Trophoblast cell (in vitro differentiated cells and primary cell): ENCODE measurements around the gene APBA2.

Experiments
- DNase-seq, 2 donors: peaks; one replicate each; pipeline ENCODE4 v3.0.0-alpha.2; 2016
- H2AFZ ChIP-seq: 2 replicates; pipeline ENCODE4 v1.6.1; 2013; ENCODE audit warnings: low read length, moderate library complexity, mild to moderate bottlenecking; ENCODE audit not compliant: insufficient read depth, poor library complexity
- H2AK5ac ChIP-seq: 2 replicates; pipeline ENCODE4 v1.6.1; 2013; ENCODE audit warnings: mild to moderate bottlenecking, low read length
- H2BK120ac ChIP-seq: 2 replicates; pipeline ENCODE4 v1.6.1; 2013; ENCODE audit warnings: low read length, mild to moderate bottlenecking, moderate library complexity; ENCODE audit not compliant: insufficient read depth, poor library complexity
- H2BK12ac ChIP-seq: 2 replicates; pipeline ENCODE4 v1.6.1; 2013; ENCODE audit warnings: mild to moderate bottlenecking, low read length, moderate library complexity
- H2BK5ac ChIP-seq: 2 replicates; pipeline ENCODE4 v1.6.1; 2013; ENCODE audit warnings: low read length, low read depth, moderate library complexity, mild to moderate bottlenecking; ENCODE audit not compliant: poor library complexity
- H3K14ac ChIP-seq: 2 replicates; pipeline ENCODE4 v1.6.1; 2013; ENCODE audit warnings: mild to moderate bottlenecking, low read length
- H3K18ac ChIP-seq: 2 replicates; pipeline ENCODE4 v1.6.1; 2013; ENCODE audit warnings: mild to moderate bottlenecking, low read length
- H3K23ac ChIP-seq: 2 replicates; pipeline ENCODE4 v1.6.1; 2013; ENCODE audit warnings: low read length
- H3K27ac ChIP-seq: 2 replicates; pipeline ENCODE4 v1.5.1; 2013; ENCODE audit warnings: low read depth, mild to moderate bottlenecking, inconsistent platforms, low read length, moderate library complexity
- H3K27me3 ChIP-seq: 2 replicates; pipeline ENCODE4 v1.6.1; 2013; ENCODE audit warnings: inconsistent platforms, mild to moderate bottlenecking, low read length, moderate library complexity; ENCODE audit not compliant: insufficient read depth
- H3K36me3 ChIP-seq, 2 experiments: 1 replicate in 1 of 2; 2 replicates in 1 of 2; pipeline ENCODE4 v1.6.1; 2013; ENCODE audit warnings: low read length in 2 of 2, mild to moderate bottlenecking in 2 of 2, moderate library complexity in 1 of 2; ENCODE audit not compliant: insufficient read depth in 2 of 2, control insufficient read depth in 1 of 2
- H3K4ac ChIP-seq: 2 replicates; pipeline ENCODE4 v1.6.1; 2013; ENCODE audit warnings: low read depth, mild to moderate bottlenecking, low read length, moderate library complexity
- H3K4me1 ChIP-seq, 2 experiments: 1 replicate in 1 of 2; 2 replicates in 1 of 2; pipeline ENCODE4 v1.6.1; 2013; ENCODE audit warnings: low read length in 2 of 2, mild to moderate bottlenecking in 2 of 2, moderate library complexity in 1 of 2; ENCODE audit not compliant: insufficient read depth in 2 of 2, control insufficient read depth in 1 of 2
- H3K4me2 ChIP-seq: 2 replicates; pipeline ENCODE4 v1.6.1; 2013; ENCODE audit warnings: inconsistent platforms, mild to moderate bottlenecking, low read length, moderate library complexity
- H3K4me3 ChIP-seq: 2 replicates; pipeline ENCODE4 v1.5.1; 2013; ENCODE audit warnings: mild to moderate bottlenecking, low read depth, low read length, inconsistent platforms
- H3K79me1 ChIP-seq: one replicate; pipeline ENCODE4 v1.6.1; 2013; ENCODE audit warnings: low read length
- H3K79me2 ChIP-seq: 2 replicates; pipeline ENCODE4 v1.6.1; 2013; ENCODE audit warnings: low read length, mild to moderate bottlenecking; ENCODE audit not compliant: control insufficient read depth, insufficient read depth, poor library complexity
- H3K9ac ChIP-seq: 2 replicates; pipeline ENCODE4 v1.6.1; 2013; ENCODE audit warnings: mild to moderate bottlenecking, low read length
- H3K9me3 ChIP-seq: 2 replicates; pipeline ENCODE4 v1.6.1; 2013; ENCODE audit warnings: low read depth, mild to moderate bottlenecking, control low read depth, inconsistent platforms, low read length; ENCODE audit not compliant: insufficient read depth
- H4K12ac ChIP-seq: 2 replicates; pipeline ENCODE4 v1.6.1; 2013; ENCODE audit warnings: low read depth, mild to moderate bottlenecking, low read length, moderate library complexity
- H4K8ac ChIP-seq: 2 replicates; pipeline ENCODE4 v1.6.1; 2013; ENCODE audit warnings: low read depth, mild to moderate bottlenecking, low read length, moderate library complexity
- H4K91ac ChIP-seq: one replicate; pipeline ENCODE4 v1.6.1; 2013; ENCODE audit warnings: low read depth, mild to moderate bottlenecking, low read length, moderate library complexity
- WGBS: extraction: QIAGEN DNeasy Blood & Tissue Kit; methylation state at CpG from one replicate; pipeline ENCODE4 v1.1.7; 2013; ENCODE audit warnings: missing lambda C conversion rate; ENCODE audit not compliant: insufficient read length, insufficient coverage; ENCODE audit errors: extremely low coverage; 5-methylcytosine and 5-hydroxymethylcytosine counted together

APBA2 gene

DNA sequence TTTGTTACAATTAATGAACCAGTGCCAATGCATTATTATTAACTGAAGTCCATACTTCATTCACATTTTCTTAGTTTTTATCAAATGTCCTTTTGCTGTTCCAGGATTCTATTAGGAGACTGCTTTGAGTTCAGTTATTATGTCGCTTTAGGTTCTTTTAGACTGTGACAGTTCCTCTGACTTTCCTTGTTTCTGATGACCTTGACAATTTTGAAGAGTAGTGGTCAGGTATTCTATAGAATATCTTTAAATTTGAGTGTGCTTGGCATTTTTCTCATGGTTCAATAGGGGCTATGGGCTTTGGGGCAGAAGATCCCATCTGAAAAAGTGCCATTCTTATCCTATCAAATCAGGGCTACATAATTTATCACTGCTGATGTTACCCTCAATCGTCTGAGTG lies 126.3 kb downstream of the APBA2 start:
- H4K12ac ChIP-seq, result no peak overlapping the region
- H3K4me1 ChIP-seq, result no peaks in the 10 kb centered on the region
- H4K8ac ChIP-seq, result no peak overlapping the region
- H2BK120ac ChIP-seq, result no peak overlapping the region
- no CpG with 5 or more reads among the region's 2 CpGs for WGBS
- H3K79me2 ChIP-seq, result no peaks in the 10 kb centered on the region
- no peaks in the 10 kb centered on the region for H3K79me1 ChIP-seq
- H4K91ac ChIP-seq, result no peak overlapping the region
- H3K4ac ChIP-seq, result no peak overlapping the region
- H3K9ac ChIP-seq, result no peak overlapping the region
- no peak overlapping the region for H2BK5ac ChIP-seq
- no peak overlapping the region for H2BK12ac ChIP-seq
- no peak overlapping the region for H3K14ac ChIP-seq
- no peak overlapping the region for H3K4me3 ChIP-seq
- no peaks in the 10 kb centered on the region for H3K36me3 ChIP-seq
- H3K27me3 ChIP-seq, result no peaks in the 10 kb centered on the region
- no peaks in the 10 kb centered on the region for H3K9me3 ChIP-seq
- no peak overlapping the region for H3K18ac ChIP-seq
- no peak for DNase-seq
- no peak overlapping the region for H2AK5ac ChIP-seq
- H3K27ac ChIP-seq, result no peak overlapping the region
- no peak overlapping the region for H3K4me2 ChIP-seq
- H3K23ac ChIP-seq, result no peak overlapping the region
- H2AFZ ChIP-seq, result no peak overlapping the region

- no peak overlapping the region for H3K23ac ChIP-seq
- no peak overlapping the region for H2AK5ac ChIP-seq
- no peaks in the 10 kb centered on the region for H3K36me3 ChIP-seq
- H3K79me1 ChIP-seq, result no peaks in the 10 kb centered on the region
- H3K18ac ChIP-seq, result no peak overlapping the region
- no peaks in the 10 kb centered on the region for H3K4me1 ChIP-seq
- H2BK120ac ChIP-seq, result no peak overlapping the region
- H2BK12ac ChIP-seq, result no peak overlapping the region
- DNase-seq, result no peak
- H3K14ac ChIP-seq, result no peak overlapping the region
- H3K9ac ChIP-seq, result no peak overlapping the region
- no peaks in the 10 kb centered on the region for H3K9me3 ChIP-seq
- WGBS, result no CpG with 5 or more reads among the region's 1 CpG
- no peak overlapping the region for H2AFZ ChIP-seq
- H4K8ac ChIP-seq, result no peak overlapping the region
- H2BK5ac ChIP-seq, result no peak overlapping the region
- H3K4me3 ChIP-seq, result no peak overlapping the region
- no peak overlapping the region for H4K12ac ChIP-seq
- no peak overlapping the region for H3K4me2 ChIP-seq
- no peaks in the 10 kb centered on the region for H3K27me3 ChIP-seq
- H3K27ac ChIP-seq, result no peak overlapping the region
- no peak overlapping the region for H3K4ac ChIP-seq
- no peaks in the 10 kb centered on the region for H3K79me2 ChIP-seq
- H4K91ac ChIP-seq, result no peak overlapping the region
Measured at GRCh38 chr15:29014493-29014892, 128.7 kb downstream of the APBA2 start.

- Histone ChIP-seq H3K79me1 (no peaks in the 10 kb centered on the region), H3K79me2 (no peaks in the 10 kb centered on the region), H3K4me1 (no peaks in the 10 kb centered on the region), H2BK5ac (no peak overlapping the region), H3K4ac (no peak overlapping the region), H2AK5ac (no peak overlapping the region), H3K36me3 (no peaks in the 10 kb centered on the region), H4K8ac (no peak overlapping the region), H3K27ac (no peak overlapping the region), H3K27me3 (no peaks in the 10 kb centered on the region), H4K12ac (no peak overlapping the region), H2AFZ (no peak overlapping the region), H3K4me3 (no peak overlapping the region), H3K23ac (no peak overlapping the region), H3K18ac (no peak overlapping the region), H3K9ac (no peak overlapping the region), H2BK12ac (no peak overlapping the region), H3K4me2 (no peak overlapping the region), H2BK120ac (no peak overlapping the region), H3K9me3 (no peaks in the 10 kb centered on the region), H3K14ac (no peak overlapping the region), H4K91ac (no peak overlapping the region)
- DNase-seq, result no peak
- no CpG with 5 or more reads among the region's 3 CpGs for WGBS
Measured at GRCh38 chr15:29016518-29016917, 130.7 kb downstream of the APBA2 start.

- 100% methylated on average over 1 of the region's 8 CpGs for WGBS
- no peak overlapping the region for H2BK12ac ChIP-seq
Measured at GRCh38 chr15:29018120-29018805, 132.5 kb downstream of the APBA2 start.

More at GRCh38 chr15:29018120-29018805, 132.5 kb downstream of the APBA2 start:
- Histone ChIP-seq H2AFZ (no peak overlapping the region), H2BK120ac (no peak overlapping the region), H3K27ac (no peak overlapping the region), H3K14ac (no peak overlapping the region), H2AK5ac (no peak overlapping the region), H3K79me1 (no peaks in the 10 kb centered on the region), H3K18ac (no peak overlapping the region), H4K8ac (no peak overlapping the region), H3K9ac (no peak overlapping the region), H3K4me2 (no peak overlapping the region), H3K23ac (no peak overlapping the region), H3K36me3 (no peaks in the 10 kb centered on the region), H3K79me2 (no peaks in the 10 kb centered on the region), H3K4me3 (no peak overlapping the region), H4K12ac (no peak overlapping the region), H3K4me1 (no peaks in the 10 kb centered on the region), H3K9me3 (no peaks in the 10 kb centered on the region), H3K27me3 (no peaks in the 10 kb centered on the region), H2BK5ac (no peak overlapping the region), H3K4ac (no peak overlapping the region), H4K91ac (no peak overlapping the region)
- DNase-seq, result no peak
